IPS-NIHi7 (cell line): ENCODE data around the gene SLC8A1.

ENCODE experiments used
- DNase-seq: peaks from one replicate; pipeline ENCODE4 v3.0.0; 2012; ENCODE audit warnings: mixed read lengths; ENCODE audit errors: extremely low spot score

Gene SLC8A1

DNA sequence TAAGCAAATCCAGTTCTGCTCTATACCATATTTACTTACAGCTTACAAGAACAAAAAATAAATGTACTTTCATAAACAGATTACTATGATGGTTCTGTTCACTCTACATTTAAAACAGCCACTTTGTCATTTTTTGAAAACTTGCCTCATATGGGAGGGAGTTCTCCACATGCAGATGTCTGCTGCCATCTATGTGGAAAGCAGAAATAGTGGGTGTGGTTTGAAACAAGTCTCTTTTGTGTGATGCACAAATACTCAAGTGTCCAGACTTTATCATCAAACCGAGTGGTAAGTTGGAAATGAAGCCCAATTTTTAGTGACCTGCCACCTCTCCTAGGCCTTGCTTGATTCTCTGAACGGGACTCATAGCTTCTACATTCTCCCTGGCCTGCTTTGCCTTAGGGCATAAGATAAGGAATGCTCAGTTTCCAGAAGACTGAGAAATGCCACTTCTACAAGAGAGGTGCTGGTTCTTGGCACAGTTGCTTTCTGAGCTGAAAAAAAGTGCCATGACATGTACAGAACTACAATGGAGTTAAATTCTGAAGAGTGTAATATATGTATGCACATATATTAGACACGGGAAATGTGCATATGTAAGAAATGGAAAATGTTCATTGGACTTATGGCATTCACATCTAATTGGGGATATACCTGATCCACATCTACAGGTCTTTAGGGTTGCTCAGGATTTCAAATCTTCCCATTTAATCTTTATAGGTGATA lies 221.0 kb downstream of the SLC8A1 start:
- no peak for DNase-seq

DNA sequence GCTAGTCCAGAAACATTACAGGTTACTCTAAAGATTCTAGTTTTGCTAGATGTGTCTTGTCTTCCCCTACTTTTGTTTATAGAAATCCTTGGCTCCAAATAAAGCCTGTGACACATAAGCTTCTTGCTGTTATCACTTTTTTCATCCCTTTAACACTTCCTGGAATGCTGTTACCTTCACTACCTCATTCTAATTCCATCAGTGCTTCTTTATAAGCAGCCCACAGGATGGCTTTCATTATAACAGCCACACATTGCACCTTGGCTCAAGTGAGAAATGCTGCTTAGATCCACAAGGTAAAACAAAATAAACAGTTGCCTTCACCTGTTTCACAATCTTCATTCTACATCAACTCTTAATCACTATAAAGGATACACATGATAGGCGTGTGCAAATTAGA lies 221.7 kb downstream of the SLC8A1 start:
- no peak for DNase-seq

DNA sequence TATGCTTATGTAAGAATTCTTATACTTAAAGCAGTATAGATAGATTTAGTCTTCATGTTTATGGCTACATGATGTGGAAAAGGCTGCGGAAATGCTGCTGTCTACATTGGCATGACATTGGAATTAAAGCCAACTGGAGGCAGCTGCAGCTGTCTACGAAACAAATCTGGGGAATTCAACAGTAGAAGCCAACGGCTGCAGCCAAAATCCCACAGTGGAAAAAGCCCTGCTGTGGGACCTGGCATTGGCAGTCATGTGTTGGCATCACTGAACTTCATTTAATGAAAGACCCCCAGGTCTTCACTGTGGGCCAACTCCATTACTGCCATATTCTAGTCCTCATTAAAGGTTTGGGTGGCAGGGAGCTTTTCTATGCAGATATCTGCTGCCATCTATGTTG lies 223.6 kb downstream of the SLC8A1 start:
- DNase-seq: no peak

DNA sequence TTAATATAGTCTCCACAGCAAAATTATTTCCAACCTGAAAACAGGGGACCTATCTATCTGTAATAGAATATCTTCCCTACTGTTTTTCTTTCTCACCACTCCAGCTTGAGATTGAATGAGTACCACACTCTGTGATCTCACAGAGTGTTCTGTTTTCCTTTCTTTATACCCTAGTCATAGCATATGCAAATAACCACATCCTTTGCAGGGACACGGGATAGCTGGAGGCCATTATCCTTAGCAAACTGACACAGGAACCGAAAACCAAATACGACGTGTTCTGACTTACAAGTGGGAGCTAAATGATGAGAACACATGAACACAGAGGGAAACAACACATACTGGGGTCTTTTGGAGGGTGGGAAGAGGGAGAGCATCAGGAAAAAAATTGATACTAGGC lies 224.7 kb downstream of the SLC8A1 start:
- no peak for DNase-seq

DNA sequence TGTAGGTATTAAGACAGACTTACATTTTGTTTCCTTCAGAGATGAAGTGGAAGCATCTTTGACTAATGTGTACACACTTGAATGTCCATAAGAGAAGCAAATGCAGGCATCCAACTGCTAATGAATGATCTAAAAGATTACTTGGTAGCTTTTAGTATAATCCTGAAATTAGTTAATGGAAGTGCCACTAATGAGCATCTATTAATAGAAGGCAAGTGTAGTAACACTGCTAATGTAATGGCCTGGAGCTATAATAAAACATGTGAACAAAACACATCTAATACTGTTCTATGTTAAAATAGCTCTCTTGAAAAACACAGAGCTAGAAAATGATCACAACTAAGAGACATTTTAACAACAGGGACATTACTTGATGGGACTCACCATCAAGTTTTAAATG lies 225.3 kb downstream of the SLC8A1 start:
- no peak for DNase-seq

DNA sequence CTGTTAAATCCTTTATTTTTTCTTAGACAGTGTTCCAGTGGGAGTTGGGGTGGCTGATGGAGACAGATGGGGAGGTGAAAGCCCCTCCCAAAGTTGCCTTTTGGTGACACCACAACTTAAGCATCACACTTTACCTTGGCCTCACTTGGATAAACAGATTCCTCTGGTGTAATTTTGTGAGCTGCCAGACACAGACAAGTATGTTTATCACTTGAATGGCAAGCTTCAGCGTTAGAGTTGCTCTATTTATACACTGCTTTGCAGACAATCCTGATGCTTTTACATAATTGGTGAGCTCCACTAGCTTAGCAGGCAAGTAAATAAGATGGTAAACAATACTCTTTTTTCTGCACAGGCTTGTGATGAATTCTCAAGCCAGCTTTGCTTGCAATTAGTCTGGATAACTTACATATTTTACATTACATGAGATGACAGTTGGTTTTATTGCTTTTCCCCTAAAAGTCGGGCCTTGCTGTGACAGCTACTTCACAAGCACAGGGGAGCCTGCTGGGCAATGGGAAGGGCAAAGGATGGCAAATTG lies 226.2 kb downstream of the SLC8A1 start:
- no peak for DNase-seq

DNA sequence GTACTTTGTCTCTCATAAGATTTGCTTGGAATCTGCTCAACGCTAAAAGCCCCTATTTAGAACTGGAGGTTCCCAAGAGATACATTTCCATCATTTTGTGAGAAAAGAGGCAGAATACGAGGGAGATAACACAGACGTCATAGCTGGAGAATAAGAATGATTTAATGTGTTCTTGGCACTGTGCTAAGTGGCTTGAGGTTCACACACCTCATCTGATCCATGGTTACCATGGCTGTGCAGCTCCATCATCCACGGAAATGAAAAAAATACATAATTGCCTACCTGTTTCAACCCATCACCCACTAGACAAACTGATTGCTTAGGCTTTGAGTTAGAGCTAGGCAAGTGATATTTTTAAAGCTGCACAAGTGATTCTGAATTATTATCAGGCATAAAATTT lies 227.6 kb downstream of the SLC8A1 start:
- no peak for DNase-seq

DNA sequence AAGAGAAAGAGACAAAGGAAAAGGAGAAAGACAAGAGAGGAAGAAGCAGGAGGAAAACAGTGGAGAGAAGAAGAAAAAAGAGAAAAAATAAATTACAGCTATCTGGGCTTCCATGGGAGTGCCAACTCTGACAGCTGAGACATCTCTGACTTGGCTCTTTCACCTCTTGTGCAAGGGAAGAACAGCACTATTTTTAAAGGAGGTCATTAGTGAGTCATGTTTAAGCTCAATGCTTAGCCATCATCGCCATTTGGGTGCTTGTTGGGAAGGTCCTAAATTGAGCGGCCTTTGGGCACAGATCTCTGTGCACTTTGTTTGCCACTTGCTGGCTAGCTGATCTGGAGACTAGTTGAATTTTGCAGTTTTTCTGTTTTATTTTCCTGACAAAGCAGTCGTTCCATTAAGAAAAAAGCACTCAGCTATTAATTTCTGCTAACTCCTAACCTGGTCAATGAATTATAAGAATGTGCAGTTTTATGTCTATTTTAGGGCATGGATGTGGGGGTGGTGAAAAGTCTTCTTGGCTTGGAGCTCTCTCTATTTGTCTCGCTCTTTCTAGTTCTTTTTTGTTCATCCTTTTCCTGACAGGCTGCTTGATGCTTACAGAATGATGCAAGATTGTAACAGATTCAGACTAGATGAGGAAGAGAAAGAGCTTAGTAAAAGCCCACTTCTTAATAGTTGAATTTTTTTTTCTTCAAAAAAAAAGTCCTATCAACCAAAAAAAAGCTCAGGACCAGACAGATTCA lies 231.5 kb downstream of the SLC8A1 start:
- DNase-seq: no peak

DNA sequence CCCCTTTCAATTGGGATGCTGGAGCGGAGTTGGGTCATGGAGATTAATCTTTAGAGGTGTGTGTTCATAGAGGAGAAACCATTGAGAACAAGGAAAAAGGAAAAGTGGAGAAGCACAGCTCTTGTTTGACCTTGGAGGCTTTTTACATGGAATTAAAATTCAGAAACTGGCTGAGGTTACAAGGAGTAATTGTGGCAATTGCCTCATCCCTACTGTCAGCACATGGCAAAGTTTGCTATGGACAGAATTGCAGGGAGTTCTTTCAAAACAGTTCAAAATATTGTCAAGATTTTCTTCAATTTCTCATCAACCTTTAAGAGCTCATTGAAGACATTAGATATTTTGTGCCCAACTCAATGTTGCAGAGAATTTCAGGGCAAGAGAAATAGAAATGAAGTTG lies 232.7 kb downstream of the SLC8A1 start:
- DNase-seq: no peak

DNA sequence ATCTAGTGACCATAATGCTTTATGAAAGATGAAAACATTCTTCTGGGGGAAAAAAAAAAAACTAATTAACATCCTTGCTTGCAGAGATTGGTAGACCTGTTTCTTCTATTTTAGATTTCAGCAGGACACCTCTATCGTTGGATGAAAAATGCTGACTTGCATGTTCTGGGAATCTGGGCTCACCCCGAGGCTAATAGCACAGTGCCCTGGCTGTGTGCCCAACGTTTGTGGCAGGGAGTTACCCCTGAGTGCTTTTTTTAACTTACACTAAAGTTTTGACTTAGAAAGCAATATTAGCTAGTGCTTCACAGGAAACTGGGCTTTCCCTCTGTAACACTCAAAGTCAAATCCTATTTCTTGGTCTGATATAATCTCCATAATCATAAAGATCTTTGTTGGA lies 233.2 kb downstream of the SLC8A1 start:
- DNase-seq: no peak

DNA sequence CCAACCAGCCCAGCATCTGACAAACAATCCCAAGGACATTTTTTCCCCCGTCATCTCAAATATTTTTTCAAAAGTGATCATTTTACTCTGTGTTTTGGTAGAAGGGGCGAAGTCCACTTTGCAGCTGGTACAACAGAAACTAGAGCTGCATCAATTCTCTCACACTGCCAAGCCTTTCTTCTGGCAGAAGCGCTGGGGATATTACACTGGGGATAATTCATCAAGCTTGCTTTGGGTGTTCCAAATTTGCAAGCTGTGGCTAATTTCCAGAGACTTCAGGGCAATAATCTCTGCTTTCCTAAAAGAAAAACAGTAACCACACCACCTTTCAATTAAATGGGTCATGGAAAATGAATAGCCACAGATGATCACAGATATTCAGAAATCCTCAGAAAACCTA lies 238.3 kb downstream of the SLC8A1 start:
- DNase-seq: no peak

DNA sequence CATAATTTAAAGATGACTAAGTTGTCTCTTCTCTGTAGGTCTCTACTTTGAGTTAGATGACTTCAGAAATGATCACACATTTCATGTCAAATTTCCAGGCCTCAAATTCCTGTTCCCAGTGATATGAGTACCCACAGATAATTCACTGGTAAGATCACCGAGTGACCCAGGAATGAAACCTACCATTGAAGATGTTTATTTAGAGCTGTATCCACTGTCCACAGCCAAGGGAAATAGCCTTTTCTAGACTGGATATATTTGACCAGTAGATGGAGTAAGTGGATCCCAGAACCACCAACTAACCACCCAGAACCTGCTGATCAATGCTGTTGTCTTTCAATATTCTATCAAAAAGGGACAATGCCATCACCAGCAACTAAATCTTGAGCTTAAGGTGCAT lies 238.8 kb downstream of the SLC8A1 start:
- DNase-seq: peak; percentile 19

DNA sequence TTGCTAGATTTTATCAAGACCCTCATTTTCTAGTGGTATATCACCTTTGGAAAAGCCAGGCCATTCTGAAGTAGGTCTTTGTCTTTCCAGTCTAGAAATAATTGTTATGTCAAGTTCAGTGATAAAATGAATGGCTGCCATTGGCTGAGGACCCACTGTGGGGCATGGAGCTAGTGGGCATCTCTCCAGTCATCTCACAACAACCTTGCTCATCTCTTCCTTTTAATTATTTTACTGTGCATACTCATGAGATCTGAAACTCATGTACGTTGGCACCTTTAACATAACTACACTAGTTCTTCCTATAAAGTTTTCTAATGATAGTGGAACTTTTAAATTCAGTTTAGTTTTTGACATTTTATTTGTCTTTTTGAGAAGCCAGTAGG lies 240.9 kb downstream of the SLC8A1 start:
- DNase-seq: no peak

DNA sequence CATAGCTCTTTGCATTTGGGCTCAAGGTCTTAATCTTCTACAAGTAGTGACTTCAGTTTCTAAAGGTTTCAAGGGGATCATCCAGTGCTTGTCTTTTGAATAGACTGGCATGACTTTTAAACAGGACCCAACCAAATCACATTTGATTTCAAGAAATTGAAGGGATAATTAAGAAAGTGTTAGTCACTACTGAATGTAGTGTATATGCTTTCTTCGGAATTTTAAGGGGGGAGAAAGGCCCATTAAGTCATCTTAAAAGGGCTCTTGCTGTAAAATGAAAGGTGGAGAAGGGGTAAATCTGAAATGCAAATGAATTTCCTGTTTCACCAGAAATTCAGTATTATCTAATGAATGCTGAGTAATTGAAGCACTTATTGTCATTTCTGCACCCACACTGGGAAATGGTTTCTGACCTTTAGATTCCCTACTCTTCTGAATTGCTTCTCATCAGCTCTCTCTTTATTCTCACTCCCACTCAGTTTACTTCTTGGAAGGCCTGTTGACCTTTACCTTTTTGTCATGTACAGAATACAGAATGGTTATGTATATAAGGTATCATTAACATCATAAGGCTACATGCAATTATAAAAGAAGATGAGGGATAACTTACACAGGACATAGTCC lies 241.4 kb downstream of the SLC8A1 start:
- DNase-seq: no peak

DNA sequence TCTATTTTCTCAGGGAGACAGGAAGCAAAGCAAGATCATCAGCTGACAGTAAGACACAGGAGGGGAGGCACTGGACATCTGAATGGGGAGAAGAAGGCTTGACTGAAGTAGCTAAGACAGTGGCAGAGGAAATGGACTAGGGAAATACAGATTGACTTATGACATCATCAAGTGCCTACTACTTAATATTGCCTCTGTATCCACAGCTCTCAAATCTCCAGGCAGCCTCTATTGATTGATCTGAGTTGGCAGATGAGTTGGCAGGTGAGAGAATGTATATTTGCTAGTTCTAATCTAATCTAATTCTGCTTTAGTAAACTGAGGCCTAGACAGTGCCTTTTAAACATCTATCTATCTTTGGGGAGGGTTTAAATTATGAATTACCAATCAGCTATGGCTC lies 242.1 kb downstream of the SLC8A1 start:
- DNase-seq: no peak

DNA sequence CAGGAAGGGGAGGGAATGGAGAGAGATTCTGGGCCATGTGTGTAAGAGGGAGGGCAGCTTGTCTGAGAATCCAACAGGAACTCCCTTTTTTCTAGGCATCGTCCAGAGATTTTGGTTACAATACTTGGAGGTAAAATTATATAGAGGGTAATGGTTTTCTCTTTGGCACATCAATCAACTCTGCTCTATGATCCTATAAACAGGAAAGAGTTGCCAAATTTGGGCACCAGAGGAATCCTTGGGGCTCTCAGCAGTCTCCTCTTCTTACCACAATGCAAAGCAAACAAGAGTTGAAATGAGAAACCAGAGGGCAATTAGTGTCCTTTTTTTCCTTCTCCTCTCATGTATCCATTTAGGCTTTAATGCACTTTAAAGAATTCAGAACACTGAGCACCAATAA lies 243.4 kb downstream of the SLC8A1 start:
- no peak for DNase-seq

DNA sequence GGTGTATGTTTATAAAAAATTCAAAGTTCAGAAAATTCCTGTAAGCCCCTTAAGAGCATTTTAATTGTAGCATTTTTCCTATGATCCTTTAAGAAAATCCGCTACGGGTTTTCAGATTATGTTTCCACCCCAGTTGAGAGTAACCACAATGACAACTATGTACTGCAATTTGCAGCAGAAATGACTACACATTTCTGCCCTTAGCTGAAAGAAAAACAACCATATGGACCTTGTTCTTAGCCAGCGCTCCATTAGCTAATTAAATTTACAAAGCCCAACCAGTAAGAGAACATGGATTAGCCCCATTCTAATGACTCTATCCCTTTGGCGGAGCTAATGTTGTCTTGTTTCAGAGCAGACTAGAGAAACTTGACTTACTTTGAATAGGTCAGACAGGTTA lies 247.6 kb downstream of the SLC8A1 start:
- DNase-seq: no peak

DNA sequence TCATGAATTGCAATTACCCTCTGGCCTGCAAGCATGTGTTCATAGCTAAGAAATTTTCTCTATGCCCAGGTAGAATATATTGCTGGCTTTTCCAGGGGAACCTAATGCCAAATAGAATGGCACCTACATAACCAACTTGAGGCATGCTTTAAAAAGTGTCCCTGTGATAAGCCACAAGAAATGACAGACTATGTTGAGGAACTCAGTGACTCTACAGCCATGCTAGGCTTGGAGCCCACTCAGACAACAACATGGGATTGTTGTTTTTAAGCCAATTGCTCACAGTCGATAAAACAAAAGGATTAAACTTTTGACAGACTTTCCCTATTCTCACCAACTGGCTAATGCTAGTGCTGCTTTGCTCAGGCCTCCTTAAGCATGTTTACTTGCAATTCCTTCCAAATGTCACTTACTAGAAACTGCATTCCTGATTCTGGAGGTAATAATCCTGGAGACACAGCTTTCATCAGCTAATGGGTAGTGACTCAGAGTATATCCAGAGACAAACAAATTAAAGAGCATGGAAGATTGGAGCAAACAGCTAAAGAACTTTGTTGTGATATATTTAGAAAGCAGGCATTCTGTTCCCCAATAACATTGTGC lies 249.0 kb downstream of the SLC8A1 start:
- no peak for DNase-seq

DNA sequence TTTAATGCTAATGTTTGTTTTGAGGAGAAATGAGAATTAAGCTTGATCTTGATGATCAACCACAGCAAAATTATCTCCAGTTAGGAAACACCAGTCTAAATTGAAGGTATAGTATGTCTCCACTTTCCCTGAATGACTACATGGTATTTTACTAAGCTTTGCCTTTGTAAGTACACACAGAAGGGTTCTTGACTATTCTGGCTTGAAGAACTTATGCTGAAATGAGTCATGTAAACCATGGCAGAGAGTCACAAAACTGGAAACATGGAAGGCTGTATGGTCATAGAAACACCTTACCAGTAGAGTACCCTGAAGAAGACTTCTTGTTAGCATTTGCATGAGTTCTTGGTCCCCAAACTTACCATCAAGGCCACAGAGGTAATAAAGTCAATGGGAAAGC lies 250.5 kb downstream of the SLC8A1 start:
- DNase-seq: no peak

DNA sequence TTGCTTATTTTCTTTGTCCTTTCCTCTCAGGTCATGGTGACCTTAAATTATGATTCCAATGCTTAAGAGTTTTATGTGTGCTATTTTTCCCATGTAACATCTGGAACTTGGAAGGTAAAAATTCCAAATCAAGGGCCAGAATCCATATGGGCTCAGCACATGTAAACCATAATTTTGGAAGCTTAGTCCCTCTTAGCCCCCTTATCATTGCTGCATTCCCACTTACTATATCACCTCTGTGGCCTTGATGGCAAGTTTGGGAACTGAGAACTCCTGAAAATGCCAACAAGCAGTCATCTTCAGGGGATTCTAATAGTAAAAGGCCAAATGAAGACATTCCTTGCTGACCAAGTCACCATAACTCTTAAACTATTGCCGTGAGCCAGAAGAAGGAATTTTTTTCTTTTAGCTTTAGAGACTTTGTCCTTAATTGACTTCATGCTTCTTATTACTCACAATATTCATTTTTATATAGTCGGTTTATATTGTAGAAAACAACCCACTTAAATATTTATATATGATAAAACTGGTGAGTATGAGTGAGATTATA lies 251.4 kb downstream of the SLC8A1 start:
- no peak for DNase-seq

DNA sequence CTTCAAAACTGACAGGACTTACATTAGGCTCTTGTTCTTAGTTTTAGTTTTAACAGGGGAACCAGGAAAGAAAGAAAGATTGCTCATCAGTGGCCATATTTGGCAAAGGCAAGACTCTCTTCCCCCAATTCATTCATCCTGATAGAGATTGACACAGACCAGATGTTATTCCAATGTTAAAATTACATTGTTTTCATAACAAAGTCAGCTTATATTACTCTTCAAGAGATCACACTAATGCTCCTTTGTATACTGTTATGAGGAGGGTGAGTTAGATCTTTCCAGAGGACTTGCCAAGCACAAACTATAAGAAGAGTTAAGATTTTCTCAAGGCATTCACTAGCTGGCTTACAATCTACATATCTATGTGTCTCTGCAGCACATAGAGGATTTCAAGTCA lies 252.1 kb downstream of the SLC8A1 start:
- DNase-seq: no peak

DNA sequence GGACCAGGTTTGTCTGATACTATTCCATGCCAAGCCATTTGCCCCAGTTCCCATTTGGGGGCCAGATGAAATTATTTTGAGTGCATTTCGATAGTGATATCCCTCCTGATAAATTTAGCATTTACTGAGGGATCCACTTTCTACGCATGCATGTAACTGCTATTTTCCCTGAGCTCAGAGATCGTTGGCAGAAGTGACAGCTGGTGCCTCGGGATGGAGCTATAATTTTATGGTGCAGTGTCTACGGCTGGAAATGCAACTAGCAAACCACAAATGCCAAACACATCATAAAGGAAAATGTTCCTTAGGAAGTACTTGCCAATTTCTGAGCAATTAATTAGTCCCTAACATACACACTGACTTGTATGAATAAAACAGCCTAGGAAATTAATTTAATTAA lies 254.8 kb downstream of the SLC8A1 start:
- DNase-seq: no peak
